ENCODE results near the gene PLCG2.
"Not testable (repeated sequence)": the region's sequence is repeated elsewhere in the genome, so short reads cannot be mapped to it uniquely, and the experiment has no call there.

PLCG2 gene

GRCh38 chr16:81977335-81977942 is 198.3 kb downstream of the PLCG2 start:
- not testable (repeated sequence) for H3K9ac ChIP-seq (ENCODE audit: low read length); H3K27me3 ChIP-seq (ENCODE audit: control insufficient read depth, insufficient read depth, low read length); H3K27ac ChIP-seq (ENCODE audit: low read depth, low read length); H3K36me3 ChIP-seq (ENCODE audit: control insufficient read depth, insufficient read depth, low read length); H3K4me3 ChIP-seq (ENCODE audit: low read length); H3K4me1 ChIP-seq (ENCODE audit: control insufficient read depth, insufficient read depth, low read length)

- Histone ChIP-seq H3K27me3 (ENCODE audit: control insufficient read depth, insufficient read depth, low read length) (no peaks in the 10 kb centered on the region), H3K27ac (ENCODE audit: low read depth, low read length) (no peak overlapping the region), H3K4me3 (ENCODE audit: low read length) (no peak overlapping the region), H3K36me3 (ENCODE audit: control insufficient read depth, insufficient read depth, low read length) (no peaks in the 10 kb centered on the region), H3K9ac (ENCODE audit: low read length) (no peak overlapping the region), H3K4me1 (ENCODE audit: control insufficient read depth, insufficient read depth, low read length) (no peaks in the 10 kb centered on the region)
Measured at GRCh38 chr16:81987121-81987520, 208.0 kb downstream of the PLCG2 start.

GRCh38 chr16:81987706-81988105 is 208.6 kb downstream of the PLCG2 start:
- H3K27me3 ChIP-seq (ENCODE audit: control insufficient read depth, insufficient read depth, low read length): no peaks in the 10 kb centered on the region
- H3K4me1 ChIP-seq (ENCODE audit: control insufficient read depth, insufficient read depth, low read length): no peaks in the 10 kb centered on the region
- H3K9ac ChIP-seq (ENCODE audit: low read length): no peak overlapping the region
- no peak overlapping the region for H3K27ac ChIP-seq (ENCODE audit: low read depth, low read length)
- no peak overlapping the region for H3K4me3 ChIP-seq (ENCODE audit: low read length)
- no peaks in the 10 kb centered on the region for H3K36me3 ChIP-seq (ENCODE audit: control insufficient read depth, insufficient read depth, low read length)

- H3K9ac ChIP-seq (ENCODE audit: low read length): no peak overlapping the region
- no peak overlapping the region for H3K4me3 ChIP-seq (ENCODE audit: low read length)
- H3K36me3 ChIP-seq (ENCODE audit: control insufficient read depth, insufficient read depth, low read length): no peaks in the 10 kb centered on the region
- peaks cover 15% of the 10 kb centered on the region for H3K4me1 ChIP-seq (ENCODE audit: control insufficient read depth, insufficient read depth, low read length)
- no peaks in the 10 kb centered on the region for H3K27me3 ChIP-seq (ENCODE audit: control insufficient read depth, insufficient read depth, low read length)
- H3K27ac ChIP-seq (ENCODE audit: low read depth, low read length): no peak overlapping the region
Measured at GRCh38 chr16:81992859-81993258, 213.8 kb downstream of the PLCG2 start.

- no peak overlapping the region for H3K9ac ChIP-seq (ENCODE audit: low read length)
- no peak overlapping the region for H3K27ac ChIP-seq (ENCODE audit: low read depth, low read length)
- no peak overlapping the region for H3K4me3 ChIP-seq (ENCODE audit: low read length)
- H3K36me3 ChIP-seq (ENCODE audit: control insufficient read depth, insufficient read depth, low read length): no peaks in the 10 kb centered on the region
- H3K4me1 ChIP-seq (ENCODE audit: control insufficient read depth, insufficient read depth, low read length): peaks cover 15% of the 10 kb centered on the region
- no peaks in the 10 kb centered on the region for H3K27me3 ChIP-seq (ENCODE audit: control insufficient read depth, insufficient read depth, low read length)
Measured at GRCh38 chr16:81994485-81994884, 215.4 kb downstream of the PLCG2 start.

- H3K27me3 ChIP-seq (ENCODE audit: control insufficient read depth, insufficient read depth, low read length): no peaks in the 10 kb centered on the region
- peaks cover 4% of the 10 kb centered on the region for H3K36me3 ChIP-seq (ENCODE audit: control insufficient read depth, insufficient read depth, low read length)
- H3K4me3 ChIP-seq (ENCODE audit: low read length): no peak overlapping the region
- no peak overlapping the region for H3K9ac ChIP-seq (ENCODE audit: low read length)
- H3K27ac ChIP-seq (ENCODE audit: low read depth, low read length): no peak overlapping the region
- peaks cover 15% of the 10 kb centered on the region for H3K4me1 ChIP-seq (ENCODE audit: control insufficient read depth, insufficient read depth, low read length)
Measured at GRCh38 chr16:81995651-81996050, 216.6 kb downstream of the PLCG2 start.

- peaks cover 15% of the 10 kb centered on the region for H3K4me1 ChIP-seq (ENCODE audit: control insufficient read depth, insufficient read depth, low read length)
- no peak overlapping the region for H3K9ac ChIP-seq (ENCODE audit: low read length)
- H3K36me3 ChIP-seq (ENCODE audit: control insufficient read depth, insufficient read depth, low read length): peaks cover 4% of the 10 kb centered on the region
- peak overlapping the region; percentile 77 for H3K27ac ChIP-seq (ENCODE audit: low read depth, low read length)
- H3K4me3 ChIP-seq (ENCODE audit: low read length): no peak overlapping the region
- no peaks in the 10 kb centered on the region for H3K27me3 ChIP-seq (ENCODE audit: control insufficient read depth, insufficient read depth, low read length)
Measured at GRCh38 chr16:81996664-81997509, 217.8 kb downstream of the PLCG2 start.

- Histone ChIP-seq H3K36me3 (ENCODE audit: control insufficient read depth, insufficient read depth, low read length) (peaks cover 4% of the 10 kb centered on the region), H3K4me3 (ENCODE audit: low read length) (no peak overlapping the region), H3K9ac (ENCODE audit: low read length) (no peak overlapping the region), H3K27me3 (ENCODE audit: control insufficient read depth, insufficient read depth, low read length) (no peaks in the 10 kb centered on the region), H3K4me1 (ENCODE audit: control insufficient read depth, insufficient read depth, low read length) (peaks cover 15% of the 10 kb centered on the region), H3K27ac (ENCODE audit: low read depth, low read length) (peak overlapping the region; percentile 77)
Measured at GRCh38 chr16:81997738-81998137, 218.6 kb downstream of the PLCG2 start.

- Histone ChIP-seq H3K9ac (ENCODE audit: low read length) (no peak overlapping the region), H3K27me3 (ENCODE audit: control insufficient read depth, insufficient read depth, low read length) (no peaks in the 10 kb centered on the region), H3K4me3 (ENCODE audit: low read length) (no peak overlapping the region), H3K4me1 (ENCODE audit: control insufficient read depth, insufficient read depth, low read length) (peaks cover under 1% of the 10 kb centered on the region), H3K27ac (ENCODE audit: low read depth, low read length) (no peak overlapping the region), H3K36me3 (ENCODE audit: control insufficient read depth, insufficient read depth, low read length) (peaks cover 4% of the 10 kb centered on the region)
Measured at GRCh38 chr16:82002831-82003230, 223.7 kb downstream of the PLCG2 start.

GRCh38 chr16:82004601-82005000 is 225.5 kb downstream of the PLCG2 start:
- Histone ChIP-seq H3K27me3 (ENCODE audit: control insufficient read depth, insufficient read depth, low read length) (no peaks in the 10 kb centered on the region), H3K4me1 (ENCODE audit: control insufficient read depth, insufficient read depth, low read length) (no peaks in the 10 kb centered on the region), H3K4me3 (ENCODE audit: low read length) (no peak overlapping the region), H3K9ac (ENCODE audit: low read length) (no peak overlapping the region), H3K36me3 (ENCODE audit: control insufficient read depth, insufficient read depth, low read length) (peaks cover 4% of the 10 kb centered on the region), H3K27ac (ENCODE audit: low read depth, low read length) (no peak overlapping the region)

- no peak overlapping the region for H3K9ac ChIP-seq (ENCODE audit: low read length)
- H3K27ac ChIP-seq (ENCODE audit: low read depth, low read length): no peak overlapping the region
- no peaks in the 10 kb centered on the region for H3K4me1 ChIP-seq (ENCODE audit: control insufficient read depth, insufficient read depth, low read length)
Measured at GRCh38 chr16:82005027-82005830, 226.1 kb downstream of the PLCG2 start.

GRCh38 chr16:82006036-82006435 is 226.9 kb downstream of the PLCG2 start:
- H3K4me3 ChIP-seq (ENCODE audit: low read length): no peak overlapping the region
- no peaks in the 10 kb centered on the region for H3K36me3 ChIP-seq (ENCODE audit: control insufficient read depth, insufficient read depth, low read length)
- H3K27ac ChIP-seq (ENCODE audit: low read depth, low read length): no peak overlapping the region
- no peaks in the 10 kb centered on the region for H3K4me1 ChIP-seq (ENCODE audit: control insufficient read depth, insufficient read depth, low read length)
- H3K9ac ChIP-seq (ENCODE audit: low read length): no peak overlapping the region
- no peaks in the 10 kb centered on the region for H3K27me3 ChIP-seq (ENCODE audit: control insufficient read depth, insufficient read depth, low read length)

More at GRCh38 chr16:82005027-82005830, 226.1 kb downstream of the PLCG2 start:
- Histone ChIP-seq H3K27me3 (ENCODE audit: control insufficient read depth, insufficient read depth, low read length) (no peaks in the 10 kb centered on the region), H3K4me3 (ENCODE audit: low read length) (no peak overlapping the region), H3K36me3 (ENCODE audit: control insufficient read depth, insufficient read depth, low read length) (no peaks in the 10 kb centered on the region)
